H1 (cell line): ENCODE data around the gene DTL. TPM values are rescaled to one million over a fixed set of nuclear protein-coding genes. Genes with fewer than 3 reads are reported as not detected.

Experiments used
- CTCF ChIA-PET: fragments of 300-600 bp; sonication (Branson Sonifier 250); formaldehyde crosslinking; loops from one replicate; lab custom pipeline; 2021; ENCODE audit not compliant: partially characterized antibody; lab: Charles Lee
- POLR2A ChIA-PET: fragments of 300-600 bp; sonication (Branson Sonifier 250); formaldehyde crosslinking; loops from one replicate; lab custom pipeline; 2021; ENCODE audit warnings: inconsistent platforms; ENCODE audit not compliant: partially characterized antibody; lab: Charles Lee
- DNase-seq, 2 experiments: peaks; one replicate each; pipeline versions ENCODE4 v3.0.0 to v3.0.0-alpha.2; 2010 to 2022; ENCODE audit warnings: low spot score in 2 of 2, low read depth in 1 of 2, mixed read lengths in 1 of 2
- FAIRE-seq: peaks from 2 replicates; lab custom pipeline; 2011; peaks lifted over from hg19 to GRCh38; lab: Jason Lieb, UNC
- H2AFZ ChIP-seq: 2 replicates; pipeline ENCODE4 v1.8.1; 2012; ENCODE audit warnings: low read length, inconsistent platforms
- H2AK5ac ChIP-seq: 2 replicates; pipeline ENCODE4 v1.6.1; 2013; ENCODE audit warnings: low read depth, low read length
- H2BK120ac ChIP-seq: replicated peaks from 2 replicates; pipeline ENCODE3; 2013; ENCODE audit warnings: low read depth, low read length, inconsistent platforms
- H2BK12ac ChIP-seq: 2 replicates; pipeline ENCODE4 v1.6.1; 2013; ENCODE audit warnings: low read depth, low read length
- H2BK15ac ChIP-seq: 2 replicates; pipeline ENCODE4 v1.6.1; 2013; ENCODE audit warnings: low read length
- H2BK20ac ChIP-seq: 2 replicates; pipeline ENCODE4 v1.6.1; 2013; ENCODE audit warnings: low read length
- H2BK5ac ChIP-seq: 2 replicates; pipeline ENCODE4 v1.6.1; 2013; ENCODE audit warnings: low read depth, low read length
- H3K14ac ChIP-seq: 2 replicates; pipeline ENCODE4 v1.6.1; 2013; ENCODE audit warnings: inconsistent platforms; ENCODE audit not compliant: insufficient read length
- H3K18ac ChIP-seq: 2 replicates; pipeline ENCODE4 v1.6.1; 2013; ENCODE audit warnings: low read length; ENCODE audit errors: extremely low read depth
- H3K23ac ChIP-seq: 2 replicates; pipeline ENCODE4 v1.6.1; 2013; ENCODE audit warnings: inconsistent platforms; ENCODE audit not compliant: insufficient read length
- H3K23me2 ChIP-seq: 2 replicates; pipeline ENCODE4 v1.6.1; 2013; ENCODE audit warnings: low read depth, low read length
- H3K27ac ChIP-seq: 2 replicates; pipeline ENCODE4 v1.6.1; 2011; ENCODE audit warnings: low read depth, low read length, inconsistent platforms
- H3K27me3 ChIP-seq, 4 experiments: replicated peaks in 1 of 4; 1 replicate in 1 of 4; 2 replicates in 3 of 4; pipeline versions ENCODE4 v1.6.1 to v1.8.1; 2011 to 2013; ENCODE audit warnings: low read length in 3 of 4, mild to moderate bottlenecking in 3 of 4, inconsistent platforms in 2 of 4, mixed read lengths in 2 of 4, moderate library complexity in 1 of 4; ENCODE audit not compliant: control insufficient read depth in 3 of 4, insufficient read depth in 3 of 4; ENCODE audit errors: extremely low read depth in 1 of 4
- H3K36me3 ChIP-seq, 4 experiments: 2 replicates each; pipeline versions ENCODE4 v1.6.1 to v1.8.1; 2011 to 2013; ENCODE audit warnings: mild to moderate bottlenecking in 4 of 4, low read length in 3 of 4, moderate library complexity in 2 of 4, control low read depth in 1 of 4, inconsistent platforms in 1 of 4; ENCODE audit not compliant: insufficient read depth in 4 of 4, control insufficient read depth in 2 of 4
- H3K4ac ChIP-seq: replicated peaks from 2 replicates; pipeline ENCODE3; 2013; ENCODE audit warnings: low read length, low read depth, mixed read lengths, inconsistent platforms; ENCODE audit not compliant: insufficient read length
- H3K4me1 ChIP-seq, 4 experiments: replicated peaks in 1 of 4; 1 replicate in 1 of 4; 2 replicates in 3 of 4; pipeline versions ENCODE4 v1.6.1 to v1.8.1; 2011 to 2013; ENCODE audit warnings: low read length in 3 of 4, inconsistent platforms in 2 of 4, mixed read lengths in 1 of 4; ENCODE audit not compliant: insufficient read depth in 4 of 4, control insufficient read depth in 3 of 4
- H3K4me2 ChIP-seq, 2 experiments: 2 replicates each; pipeline versions ENCODE4 v1.6.1 to v1.8.1; 2011 to 2013; ENCODE audit warnings: low read depth in 2 of 2, low read length in 2 of 2, control low read depth in 1 of 2, inconsistent platforms in 1 of 2, mild to moderate bottlenecking in 1 of 2; ENCODE audit not compliant: insufficient read depth in 1 of 2
- H3K4me3 ChIP-seq, 4 experiments: fragments of 200-600, 300-600 bp in 1 of 4; sonication (generic), shearing (Covaris generic), sonication (Bioruptor Twin) in 1 of 4; 2 replicates each; pipeline versions ENCODE4 v1.5.1 to v1.8.1; 2011 to 2016; ENCODE audit warnings: low read length in 4 of 4, low read depth in 3 of 4, control low read depth in 2 of 4, inconsistent platforms in 2 of 4, mild to moderate bottlenecking in 2 of 4, mixed read lengths in 1 of 4, moderate library complexity in 1 of 4; ENCODE audit not compliant: insufficient read depth in 2 of 4; ENCODE audit errors: extremely low read depth in 1 of 4
- H3K56ac ChIP-seq: replicated peaks from 2 replicates; pipeline ENCODE3; 2013; ENCODE audit warnings: low read depth, mild to moderate bottlenecking, mixed read lengths, low read length, inconsistent platforms; ENCODE audit not compliant: insufficient read length
- H3K79me1 ChIP-seq: 2 replicates; pipeline ENCODE4 v1.6.1; 2013; ENCODE audit warnings: low read depth, low read length, control low read depth
- H3K79me2 ChIP-seq, 2 experiments: 2 replicates each; pipeline versions ENCODE4 v1.6.1 to v1.8.1; 2012 to 2013; ENCODE audit warnings: low read length in 2 of 2, mild to moderate bottlenecking in 2 of 2, inconsistent platforms in 1 of 2; ENCODE audit not compliant: insufficient read depth in 2 of 2, control insufficient read depth in 1 of 2
- H3K9ac ChIP-seq, 4 experiments: replicated peaks in 1 of 4; 1 replicate in 1 of 4; 2 replicates in 3 of 4; pipeline versions ENCODE4 v1.6.1 to v1.8.1; 2011 to 2013; ENCODE audit warnings: low read depth in 3 of 4, low read length in 3 of 4, control low read depth in 2 of 4, mild to moderate bottlenecking in 2 of 4, moderate library complexity in 2 of 4, inconsistent platforms in 1 of 4; ENCODE audit errors: extremely low read depth in 1 of 4
- H3K9me3 ChIP-seq, 2 experiments: 2 replicates each; pipeline versions ENCODE4 v1.6.1 to v1.8.1; 2012 to 2013; ENCODE audit warnings: mild to moderate bottlenecking in 2 of 2, moderate library complexity in 2 of 2, control low read depth in 1 of 2, inconsistent platforms in 1 of 2, low read depth in 1 of 2, low read length in 1 of 2, mixed read lengths in 1 of 2; ENCODE audit not compliant: insufficient read depth in 2 of 2
- H4K20me1 ChIP-seq, 2 experiments: replicated peaks in 1 of 2; 2 replicates each; pipeline versions ENCODE3 to v1.8.1; 2011 to 2013; ENCODE audit warnings: inconsistent platforms in 2 of 2, low read length in 2 of 2, mild to moderate bottlenecking in 1 of 2; ENCODE audit not compliant: insufficient read depth in 2 of 2, control insufficient read depth in 1 of 2
- H4K5ac ChIP-seq: 2 replicates; pipeline ENCODE4 v1.6.1; 2013; ENCODE audit warnings: low read length, low read depth, mixed read lengths, inconsistent platforms; ENCODE audit not compliant: insufficient read length
- H4K8ac ChIP-seq: 2 replicates; pipeline ENCODE4 v1.8.0; 2013; ENCODE audit warnings: mild to moderate bottlenecking, moderate library complexity, low read length, inconsistent platforms; ENCODE audit not compliant: insufficient read depth; ENCODE audit errors: extremely low read depth
- H4K91ac ChIP-seq: replicated peaks from 2 replicates; pipeline ENCODE3; 2013; ENCODE audit warnings: low read length, mixed read lengths, inconsistent platforms; ENCODE audit not compliant: insufficient read length
- ASH2L ChIP-seq: fragments of 200-600, 300-600 bp; sonication (generic); IDR thresholded peaks from one replicate; pipeline ENCODE4 v1.7.1; 2017; ENCODE audit warnings: low read length
- BRCA1 ChIP-seq: IDR thresholded peaks from 2 replicates; pipeline ENCODE4 v1.6.1; 2012; ENCODE audit warnings: low read depth, low read length, improper control_type of control experiment
- CREB1 ChIP-seq: IDR thresholded peaks from 2 replicates; pipeline ENCODE4 v1.6.1; 2012; ENCODE audit warnings: inconsistent platforms
- EGR1 ChIP-seq: IDR thresholded peaks from 2 replicates; pipeline ENCODE4 v1.6.1; 2011; ENCODE audit warnings: low read depth, low read length, borderline replicate concordance
- NANOG ChIP-seq: IDR thresholded peaks from 2 replicates; pipeline ENCODE4 v1.6.1; 2011; ENCODE audit warnings: low read length, low read depth, mild to moderate bottlenecking, inconsistent platforms; ENCODE audit not compliant: insufficient read depth, poor library complexity, severe bottlenecking
- SAP30 ChIP-seq: fragments of 300-600 bp; sonication (generic); IDR thresholded peaks from 2 replicates; pipeline ENCODE4 v1.7.1; 2012; ENCODE audit warnings: low read length, moderate library complexity, mild to moderate bottlenecking, inconsistent platforms; ENCODE audit not compliant: insufficient read depth, insufficient replicate concordance
- SIX5 ChIP-seq: IDR thresholded peaks from 2 replicates; pipeline ENCODE4 v1.6.1; 2011; ENCODE audit warnings: mild to moderate bottlenecking, low read depth, low read length
- TAF1 ChIP-seq: IDR thresholded peaks from 2 replicates; pipeline ENCODE4 v1.6.1; 2011; ENCODE audit warnings: mild to moderate bottlenecking, low read depth, low read length
- YY1 ChIP-seq: IDR thresholded peaks from 2 replicates; pipeline ENCODE4 v1.6.1; 2011; ENCODE audit warnings: low read depth, mild to moderate bottlenecking, low read length
- WGBS, 2 experiments: shearing (Covaris generic) in 1 of 2; methylation state at CpG; one replicate each; pipeline versions ENCODE4 v1.1.6 to v1.1.7; 2013 to 2015; ENCODE audit warnings: low lambda C conversion rate in 2 of 2, mixed read lengths in 2 of 2, inconsistent platforms in 1 of 2, low coverage in 1 of 2, missing lambda C conversion rate in 1 of 2; ENCODE audit not compliant: insufficient replicate concordance in 2 of 2, insufficient coverage in 1 of 2, insufficient read length in 1 of 2; ENCODE audit errors: extremely low coverage in 1 of 2, missing lambda C conversion rate in 1 of 2; 5-methylcytosine and 5-hydroxymethylcytosine counted together
- polyA plus RNA-seq, 7 experiments: library from polyadenylated mRNA; depleted of rRNA in 3 of 7; stranded (reverse) in 5 of 7; unstranded in 2 of 7; fragments of >200 nt in 5 of 7; fragments of 200-250 nt in 2 of 7; gene quantifications; 1 replicate in 5 of 7; 2 replicates in 1 of 7; 4 replicates in 1 of 7; pipeline versions ENCODE4 v1.2.1 to v1.2.3, GENCODE V29; 2011 to 2013; ENCODE audit warnings: missing spikeins in 2 of 7, mixed read lengths in 2 of 7
- total RNA-seq: library from RNA; stranded (reverse); fragmentation: NEBNext Ultra II Directional; extraction: Animal tissue kit (Norgen Biotek cat#: 25700); gene quantifications from 2 replicates; pipeline ENCODE4 v1.2.1, GENCODE V29; 2021

The DTL gene
- total and polyA plus RNA-seq, 2 of the 8 experiments (the other 6 are each of a cell fraction or from before 2014, with no cell fraction given): 36.0 to 46.9 TPM

GRCh38 chr1:212024469-212025149 lies 10.9 kb upstream of the DTL start:
- Histone ChIP-seq H3K36me3 (peaks cover 0 to 9% (median 3%) of the 10 kb centered on the region in 4 experiments; a peak in 5 of 8 replicates), H3K9ac (no peak overlapping the region), H2AK5ac (no peak overlapping the region), H3K27ac (no peak overlapping the region), H3K23me2 (no peaks in the 10 kb centered on the region), H3K79me2 (peaks cover 0 to 72% of the 10 kb centered on the region in 2 experiments; a peak in 2 of 4 replicates), H3K9me3 (peaks cover 5 to 8% of the 10 kb centered on the region in 2 experiments; a peak in 3 of 4 replicates), H4K8ac (no peak overlapping the region), H4K5ac (no peak overlapping the region), H3K14ac (no peak overlapping the region), H3K4ac (no peak overlapping the region), H2AFZ (no peak overlapping the region), H3K4me3 (no peak overlapping the region), H4K91ac (no peak overlapping the region), H3K56ac (no peak overlapping the region), H3K27me3 (no peaks in the 10 kb centered on the region), H2BK12ac (no peak overlapping the region), H2BK15ac (no peak overlapping the region), H2BK120ac (no peak overlapping the region), H3K18ac (no peak overlapping the region), H3K23ac (no peak overlapping the region), H3K4me2 (no peak overlapping the region), H2BK5ac (no peak overlapping the region), H2BK20ac (no peak overlapping the region), H3K4me1 (peaks cover 0 to 2% (median 1%) of the 10 kb centered on the region in 4 experiments; a peak in 2 of 7 replicates), H3K79me1 (peaks cover 4% of the 10 kb centered on the region; the same call in 1 of the 2 replicates), H4K20me1 (peaks cover 0 to 2% of the 10 kb centered on the region in 2 experiments)
- CTCF ChIA-PET: interaction anchor here (1.4 to 4.7 kb wide), 3 partner anchors 11 to 15 kb away, joined by 4 to 24 read pairs (median 4); partner anchors contain the start of genes DTL and INTS7
- TF ChIP-seq BRCA1 (no peak), SAP30 (no peak), CREB1 (no peak), YY1 (no peak), ASH2L (no peak), SIX5 (no peak), EGR1 (no peak), TAF1 (no peak), NANOG (no peak)
- DNase-seq (no peak), FAIRE-seq (no peak)
- POLR2A ChIA-PET: no interaction called here
- WGBS, 2 experiments: 87% methylated on average over 3 of the region's 3 CpGs; no CpG with 5 or more reads in 1 of the 2 experiments
